HepG2 (cell line): ENCODE measurements around the gene MTA1. TPM values are rescaled to one million over a fixed set of nuclear protein-coding genes. Genes with fewer than 3 reads are reported as not detected.

Source experiments
- ARID2 ChIP-seq: sonication (generic); formaldehyde crosslinking; IDR thresholded peaks from 2 replicates; pipeline ENCODE4 v1.8.1; 2022; ENCODE audit warnings: mild to moderate bottlenecking, missing genetic modification reagents, borderline replicate concordance
- CREM ChIP-seq, 2 experiments: sonication (generic) in 1 of 2; formaldehyde crosslinking in 1 of 2; IDR thresholded peaks; 2 replicates each; pipeline versions ENCODE4 v1.4.0 to v1.6.1; 2016 to 2020; ENCODE audit warnings: antibody characterized with exemption in 1 of 2, mild to moderate bottlenecking in 1 of 2, missing genetic modification reagents in 1 of 2
- EEA1 ChIP-seq: sonication (generic); formaldehyde crosslinking; IDR thresholded peaks from 2 replicates; pipeline ENCODE4 v1.5.1; 2020; ENCODE audit warnings: mild to moderate bottlenecking, missing genetic modification reagents, borderline replicate concordance
- HOXA5 ChIP-seq: sonication (generic); formaldehyde crosslinking; IDR thresholded peaks from 2 replicates; pipeline ENCODE4 v1.4.0; 2020; ENCODE audit warnings: missing genetic modification reagents
- KDM3A ChIP-seq: IDR thresholded peaks from 2 replicates; pipeline ENCODE4 v1.6.1; 2018; ENCODE audit warnings: low read depth, missing compliant biosample characterization
- MAFK ChIP-seq, 2 experiments: IDR thresholded peaks in 1 of 2; conservative IDR thresholded peaks in 1 of 2; 2 replicates each; pipeline ENCODE4 v1.6.1; 2011; ENCODE audit warnings: improper control_type of control experiment in 2 of 2, low read length in 2 of 2
- RXRA ChIP-seq: sonication (generic); formaldehyde crosslinking; IDR thresholded peaks from 2 replicates; pipeline ENCODE4 v1.5.1; 2020; ENCODE audit warnings: missing genetic modification reagents
- STAG1 ChIP-seq: sonication (generic); formaldehyde crosslinking; IDR thresholded peaks from 2 replicates; pipeline ENCODE4 v1.4.0; 2020; ENCODE audit warnings: missing genetic modification reagents
- ZBTB20 ChIP-seq: sonication (generic); formaldehyde crosslinking; IDR thresholded peaks from 2 replicates; pipeline ENCODE4 v1.8.1; 2023; ENCODE audit warnings: missing genetic modification reagents, low read depth, mild to moderate bottlenecking, borderline replicate concordance
- ZFP36L1 ChIP-seq: sonication (generic); formaldehyde crosslinking; IDR thresholded peaks from 2 replicates; pipeline ENCODE4 v1.8.0; 2022; ENCODE audit warnings: mild to moderate bottlenecking, missing genetic modification reagents, moderate library complexity
- ZFP62 ChIP-seq: sonication (generic); formaldehyde crosslinking; IDR thresholded peaks from 2 replicates; pipeline ENCODE4 v1.4.0; 2020; ENCODE audit warnings: missing genetic modification reagents
- ZFP82 ChIP-seq: sonication (generic); formaldehyde crosslinking; IDR thresholded peaks from 2 replicates; pipeline ENCODE4 v1.5.1; 2020; ENCODE audit warnings: mild to moderate bottlenecking, missing genetic modification reagents, borderline replicate concordance
- ZNF225 ChIP-seq: sonication (generic); formaldehyde crosslinking; IDR thresholded peaks from 2 replicates; pipeline ENCODE4 v1.4.0; 2020; ENCODE audit warnings: mild to moderate bottlenecking, missing genetic modification reagents
- ZNF329 ChIP-seq: sonication (generic); formaldehyde crosslinking; IDR thresholded peaks from 2 replicates; pipeline ENCODE4 v1.9.0; 2021; ENCODE audit warnings: low read depth, mild to moderate bottlenecking, missing genetic modification reagents
- ZNF761 ChIP-seq: sonication (generic); formaldehyde crosslinking; conservative IDR thresholded peaks from 2 replicates; pipeline ENCODE4 v1.4.0; 2020; ENCODE audit warnings: mild to moderate bottlenecking, missing genetic modification reagents
- ZNF781 ChIP-seq: sonication (generic); formaldehyde crosslinking; IDR thresholded peaks from 2 replicates; pipeline ENCODE4 v1.5.1; 2020; ENCODE audit warnings: borderline replicate concordance, mild to moderate bottlenecking, missing genetic modification reagents; ENCODE audit errors: not compliant biosample characterization
- ZNF878 ChIP-seq: sonication (generic); formaldehyde crosslinking; IDR thresholded peaks from 2 replicates; pipeline ENCODE4 v1.8.1; 2023; ENCODE audit warnings: mild to moderate bottlenecking, missing genetic modification reagents, moderate library complexity
- polyA plus RNA-seq, 8 experiments: library from polyadenylated mRNA; depleted of rRNA in 3 of 8; stranded (reverse) in 7 of 8; unstranded in 1 of 8; fragments of >200 nt; fragmentation: Illumina TruSeq in 4 of 8; extraction: Trizol in 4 of 8; gene quantifications; 2 replicates each; pipeline versions ENCODE4 v1.2.1 to v1.2.3, GENCODE V29; 2011 to 2016; ENCODE audit warnings: low read depth in 4 of 8, missing spikeins in 1 of 8, mixed read lengths in 1 of 8; ENCODE audit not compliant: insufficient read depth in 1 of 8
- total RNA-seq, 5 experiments: library from RNA; depleted of rRNA; stranded (reverse); fragments of >200 nt; fragmentation: Illumina TruSeq; extraction: Trizol; gene quantifications; 2 replicates each; pipeline ENCODE4 v1.2.3, GENCODE V29; 2016; ENCODE audit warnings: low read depth in 1 of 5
- TF ChIP-seq, protein P1 (sequence below): sonication (generic); formaldehyde crosslinking; IDR thresholded peaks from 2 replicates; pipeline ENCODE4 v1.4.0; 2020; ENCODE audit warnings: missing genetic modification reagents
- TF ChIP-seq, protein P2 (sequence below): sonication (generic); formaldehyde crosslinking; IDR thresholded peaks from 2 replicates; pipeline ENCODE4 v1.5.0; 2020; ENCODE audit warnings: missing genetic modification reagents
- TF ChIP-seq, protein P3 (sequence below): sonication (generic); formaldehyde crosslinking; IDR thresholded peaks from 2 replicates; pipeline ENCODE4 v1.4.0; 2020; ENCODE audit warnings: missing genetic modification reagents
- TF ChIP-seq, protein P4 (sequence below): IDR thresholded peaks from 2 replicates; pipeline ENCODE4 v1.6.1; 2016; ENCODE audit warnings: mild to moderate bottlenecking, missing biosample characterization, missing genetic modification reagents

MTA1 gene
- total and polyA plus RNA-seq, 2 of the 13 experiments (the other 11 are each of a cell fraction or from before 2014, with no cell fraction given), result 35.2 to 85.8 TPM

DNA sequence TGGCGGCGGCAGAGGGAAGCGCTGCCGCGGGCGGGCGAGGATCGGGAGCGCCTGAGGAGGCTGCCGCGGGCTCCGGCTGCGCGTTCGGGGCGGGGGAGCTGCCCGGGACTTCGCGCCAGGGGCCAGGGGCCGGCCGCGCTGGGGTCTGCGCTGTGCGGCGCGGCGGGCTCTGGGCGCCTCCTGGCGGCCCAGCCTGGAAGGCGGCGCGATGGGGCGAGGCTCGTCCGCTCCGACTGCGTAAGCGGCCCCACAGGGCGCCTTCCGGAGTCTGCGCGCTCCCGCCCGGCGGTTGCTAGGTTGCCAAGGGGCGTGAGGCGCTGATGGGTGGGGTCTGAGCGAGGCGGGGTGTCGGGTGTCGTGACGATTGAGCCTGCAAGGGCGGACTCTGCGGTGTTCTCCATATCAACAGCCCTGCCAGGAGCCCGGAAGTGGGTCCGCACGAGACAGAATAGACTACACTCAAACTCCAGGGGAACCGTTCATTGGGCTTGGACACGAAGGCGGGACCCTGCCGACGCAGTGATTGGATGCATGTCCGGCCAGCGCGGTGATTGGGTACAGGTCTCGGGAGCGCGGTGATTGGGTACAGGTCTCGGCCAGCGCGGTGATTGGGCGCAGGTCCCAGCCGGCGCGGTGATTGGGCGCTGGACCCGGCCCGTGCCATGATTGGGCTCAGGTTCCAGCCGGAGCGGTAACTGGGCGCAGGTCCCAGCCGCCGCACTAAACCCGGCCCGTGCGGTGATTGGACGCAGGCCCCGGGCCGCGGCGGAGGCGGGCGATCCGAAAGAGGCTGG is 71.1 kb downstream of the MTA1 start, which contains the start of gene TEDC1 (continued):
- TF ChIP-seq, protein P1, sequence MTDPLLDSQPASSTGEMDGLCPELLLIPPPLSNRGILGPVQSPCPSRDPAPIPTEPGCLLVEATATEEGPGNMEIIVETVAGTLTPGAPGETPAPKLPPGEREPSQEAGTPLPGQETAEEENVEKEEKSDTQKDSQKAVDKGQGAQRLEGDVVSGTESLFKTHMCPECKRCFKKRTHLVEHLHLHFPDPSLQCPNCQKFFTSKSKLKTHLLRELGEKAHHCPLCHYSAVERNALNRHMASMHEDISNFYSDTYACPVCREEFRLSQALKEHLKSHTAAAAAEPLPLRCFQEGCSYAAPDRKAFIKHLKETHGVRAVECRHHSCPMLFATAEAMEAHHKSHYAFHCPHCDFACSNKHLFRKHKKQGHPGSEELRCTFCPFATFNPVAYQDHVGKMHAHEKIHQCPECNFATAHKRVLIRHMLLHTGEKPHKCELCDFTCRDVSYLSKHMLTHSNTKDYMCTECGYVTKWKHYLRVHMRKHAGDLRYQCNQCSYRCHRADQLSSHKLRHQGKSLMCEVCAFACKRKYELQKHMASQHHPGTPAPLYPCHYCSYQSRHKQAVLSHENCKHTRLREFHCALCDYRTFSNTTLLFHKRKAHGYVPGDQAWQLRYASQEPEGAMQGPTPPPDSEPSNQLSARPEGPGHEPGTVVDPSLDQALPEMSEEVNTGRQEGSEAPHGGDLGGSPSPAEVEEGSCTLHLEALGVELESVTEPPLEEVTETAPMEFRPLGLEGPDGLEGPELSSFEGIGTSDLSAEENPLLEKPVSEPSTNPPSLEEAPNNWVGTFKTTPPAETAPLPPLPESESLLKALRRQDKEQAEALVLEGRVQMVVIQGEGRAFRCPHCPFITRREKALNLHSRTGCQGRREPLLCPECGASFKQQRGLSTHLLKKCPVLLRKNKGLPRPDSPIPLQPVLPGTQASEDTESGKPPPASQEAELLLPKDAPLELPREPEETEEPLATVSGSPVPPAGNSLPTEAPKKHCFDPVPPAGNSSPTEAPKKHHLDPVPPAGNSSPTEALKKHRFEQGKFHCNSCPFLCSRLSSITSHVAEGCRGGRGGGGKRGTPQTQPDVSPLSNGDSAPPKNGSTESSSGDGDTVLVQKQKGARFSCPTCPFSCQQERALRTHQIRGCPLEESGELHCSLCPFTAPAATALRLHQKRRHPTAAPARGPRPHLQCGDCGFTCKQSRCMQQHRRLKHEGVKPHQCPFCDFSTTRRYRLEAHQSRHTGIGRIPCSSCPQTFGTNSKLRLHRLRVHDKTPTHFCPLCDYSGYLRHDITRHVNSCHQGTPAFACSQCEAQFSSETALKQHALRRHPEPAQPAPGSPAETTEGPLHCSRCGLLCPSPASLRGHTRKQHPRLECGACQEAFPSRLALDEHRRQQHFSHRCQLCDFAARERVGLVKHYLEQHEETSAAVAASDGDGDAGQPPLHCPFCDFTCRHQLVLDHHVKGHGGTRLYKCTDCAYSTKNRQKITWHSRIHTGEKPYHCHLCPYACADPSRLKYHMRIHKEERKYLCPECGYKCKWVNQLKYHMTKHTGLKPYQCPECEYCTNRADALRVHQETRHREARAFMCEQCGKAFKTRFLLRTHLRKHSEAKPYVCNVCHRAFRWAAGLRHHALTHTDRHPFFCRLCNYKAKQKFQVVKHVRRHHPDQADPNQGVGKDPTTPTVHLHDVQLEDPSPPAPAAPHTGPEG (CRISPR knock-in tag), result peak; percentile 90
- TF ChIP-seq ZNF329 (CRISPR knock-in tag) (peak; percentile 57; the same call in 1 of the 2 replicates), ARID2 (CRISPR knock-in tag) (peak; percentile 48; the same call in 1 of the 2 replicates), CREM (IDR thresholded peaks at IDR 0.05) (peak; percentile 82), CREM (CRISPR knock-in tag; IDR thresholded peaks at IDR 0.05) (no peak), ZNF225 (CRISPR knock-in tag) (no peak; the same call in 1 of the 2 replicates), ZFP62 (CRISPR knock-in tag) (no peak), ZBTB20 (CRISPR knock-in tag) (peak; percentile 53; the same call in 1 of the 2 replicates), ZFP36L1 (CRISPR knock-in tag) (peak; percentile 84; the same call in 1 of the 2 replicates), EEA1 (CRISPR knock-in tag) (no peak), RXRA (CRISPR knock-in tag) (peak; percentile 13), ZNF781 (CRISPR knock-in tag) (no peak), ZFP82 (CRISPR knock-in tag) (peak; percentile 61; the same call in 1 of the 2 replicates), KDM3A (peak; percentile 72; the same call in 1 of the 2 replicates), STAG1 (CRISPR knock-in tag) (peak; percentile 63), ZNF878 (CRISPR knock-in tag) (peak; percentile 95), HOXA5 (0 out of 2 replicates have a peak, but pooled peaks have one; percentile 32), MAFK (conservative IDR thresholded peaks at IDR 0.05 in 1 of 2, IDR thresholded peaks at IDR 0.05 in 1 of 2; ENCODE audit: low read length in 2 of 2) (no peak), ZNF761 (CRISPR knock-in tag) (no peak)
- TF ChIP-seq, protein P2, sequence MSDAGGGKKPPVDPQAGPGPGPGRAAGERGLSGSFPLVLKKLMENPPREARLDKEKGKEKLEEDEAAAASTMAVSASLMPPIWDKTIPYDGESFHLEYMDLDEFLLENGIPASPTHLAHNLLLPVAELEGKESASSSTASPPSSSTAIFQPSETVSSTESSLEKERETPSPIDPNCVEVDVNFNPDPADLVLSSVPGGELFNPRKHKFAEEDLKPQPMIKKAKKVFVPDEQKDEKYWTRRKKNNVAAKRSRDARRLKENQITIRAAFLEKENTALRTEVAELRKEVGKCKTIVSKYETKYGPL (CRISPR knock-in tag), result no peak
- TF ChIP-seq, protein P3, sequence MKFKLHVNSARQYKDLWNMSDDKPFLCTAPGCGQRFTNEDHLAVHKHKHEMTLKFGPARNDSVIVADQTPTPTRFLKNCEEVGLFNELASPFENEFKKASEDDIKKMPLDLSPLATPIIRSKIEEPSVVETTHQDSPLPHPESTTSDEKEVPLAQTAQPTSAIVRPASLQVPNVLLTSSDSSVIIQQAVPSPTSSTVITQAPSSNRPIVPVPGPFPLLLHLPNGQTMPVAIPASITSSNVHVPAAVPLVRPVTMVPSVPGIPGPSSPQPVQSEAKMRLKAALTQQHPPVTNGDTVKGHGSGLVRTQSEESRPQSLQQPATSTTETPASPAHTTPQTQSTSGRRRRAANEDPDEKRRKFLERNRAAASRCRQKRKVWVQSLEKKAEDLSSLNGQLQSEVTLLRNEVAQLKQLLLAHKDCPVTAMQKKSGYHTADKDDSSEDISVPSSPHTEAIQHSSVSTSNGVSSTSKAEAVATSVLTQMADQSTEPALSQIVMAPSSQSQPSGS (CRISPR knock-in tag), result peak; percentile 62; the same call in 1 of the 2 replicates
- TF ChIP-seq, protein P4, sequence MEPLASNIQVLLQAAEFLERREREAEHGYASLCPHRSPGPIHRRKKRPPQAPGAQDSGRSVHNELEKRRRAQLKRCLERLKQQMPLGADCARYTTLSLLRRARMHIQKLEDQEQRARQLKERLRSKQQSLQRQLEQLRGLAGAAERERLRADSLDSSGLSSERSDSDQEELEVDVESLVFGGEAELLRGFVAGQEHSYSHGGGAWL (CRISPR knock-in tag), result 0 out of 2 replicates have a peak, but pooled peaks have one; percentile 50
